Stomach (tissue), 9 donors: ENCODE measurements around the gene DMRT1. TPM values are rescaled to one million over a fixed set of nuclear protein-coding genes. Genes with fewer than 3 reads are reported as not detected.
A peak's percentile ranks its signal among the peaks of the same experiment; 100 is the strongest.

ENCODE experiments used
- DNase-seq, 2 donors: peaks; one replicate each; pipeline versions ENCODE4 v3.0.0 to v3.0.0-alpha.2; 2013 to 2019
- H3K27ac ChIP-seq, 5 donors: fragments of 200-600 bp in 4 of 5; sonication (generic) in 4 of 5; one replicate each; pipeline ENCODE4 v1.5.1; 2013 to 2019; ENCODE audit warnings: mild to moderate bottlenecking in 1 of 5, moderate library complexity in 1 of 5
- H3K27me3 ChIP-seq, 3 donors: fragments of 200-600 bp; sonication (generic); one replicate each; pipeline ENCODE4 v1.5.1; 2017 to 2019; ENCODE audit warnings: mixed run types in 1 of 3
- H3K36me3 ChIP-seq, 4 donors: fragments of 200-600 bp; sonication (generic); 1 replicate in 3 of 4; 2 replicates in 1 of 4; pipeline ENCODE4 v1.5.1; 2016 to 2019
- H3K4me1 ChIP-seq, 4 donors: fragments of 200-600 bp; sonication (generic); one replicate each; pipeline ENCODE4 v1.5.1; 2016 to 2019
- H3K4me3 ChIP-seq, 4 donors: fragments of 200-600 bp; sonication (generic) in 3 of 4; one replicate each; pipeline ENCODE4 v1.5.1; 2016 to 2019; ENCODE audit warnings: mild to moderate bottlenecking in 1 of 4
- H3K9me3 ChIP-seq, 4 donors: fragments of 200-600 bp; sonication (generic); one replicate each; pipeline ENCODE4 v1.5.1; 2016 to 2019
- EP300 ChIP-seq: sonication (generic); formaldehyde crosslinking; IDR thresholded peaks from one replicate; pipeline ENCODE4 v1.6.1; 2017; ENCODE audit warnings: antibody characterized with exemption
- POLR2A ChIP-seq, 4 donors: fragments of 450-650 bp; IDR thresholded peaks; one replicate each; pipeline ENCODE4 v1.6.1; 2016; ENCODE audit warnings: antibody characterized with exemption in 4 of 4, control low read depth in 2 of 4, mild to moderate bottlenecking in 1 of 4, moderate library complexity in 1 of 4
- POLR2AphosphoS5 ChIP-seq, 3 donors: sonication (generic); formaldehyde crosslinking; IDR thresholded peaks; one replicate each; pipeline ENCODE4 v1.6.1; 2016; ENCODE audit warnings: antibody characterized with exemption in 3 of 3
- WGBS, 5 donors: extraction: QIAGEN DNeasy Blood & Tissue Kit in 3 of 5; methylation state at CpG; one replicate each; pipeline versions ENCODE4 v1.1.5 to v1.1.7; 2013 to 2018; 5-methylcytosine and 5-hydroxymethylcytosine counted together
- intact Hi-C: fragments of 100-400 bp; cut with DNase I; formaldehyde crosslinking; loops from one replicate; pipeline ENCODE4 v1.15.1; 2023; ENCODE audit warnings: low total_unique reads
- polyA plus RNA-seq, 3 donors: library from polyadenylated mRNA; stranded (reverse); fragments of 200-250 nt; gene quantifications; one replicate each; pipeline ENCODE4 v1.2.3, GENCODE V29; 2013
- total RNA-seq, 5 donors: library from RNA; depleted of rRNA; stranded (reverse); fragments of >200 nt; gene quantifications; one replicate each; pipeline versions ENCODE4 v1.1.0 to v1.2.3, GENCODE V29; 2014 to 2016
- TF ChIP-seq, protein P1 (sequence below), 7 experiments: fragments of 450-650 bp in 4 of 7; fragments of 200-600 bp in 3 of 7; sonication (generic) in 3 of 7; IDR thresholded peaks; one replicate each; pipeline ENCODE4 v1.5.1; 2016 to 2019; ENCODE audit warnings: antibody characterized with exemption in 7 of 7, control low read depth in 2 of 7, mild to moderate bottlenecking in 1 of 7
- donor health status: healthy with polysubstance abuse.
- donor health status: Bipolar disorder and iron deficiency.
- donor health status: healthy.

The DMRT1 gene
- total and polyA plus RNA-seq, 8 donors = not detected

DNA sequence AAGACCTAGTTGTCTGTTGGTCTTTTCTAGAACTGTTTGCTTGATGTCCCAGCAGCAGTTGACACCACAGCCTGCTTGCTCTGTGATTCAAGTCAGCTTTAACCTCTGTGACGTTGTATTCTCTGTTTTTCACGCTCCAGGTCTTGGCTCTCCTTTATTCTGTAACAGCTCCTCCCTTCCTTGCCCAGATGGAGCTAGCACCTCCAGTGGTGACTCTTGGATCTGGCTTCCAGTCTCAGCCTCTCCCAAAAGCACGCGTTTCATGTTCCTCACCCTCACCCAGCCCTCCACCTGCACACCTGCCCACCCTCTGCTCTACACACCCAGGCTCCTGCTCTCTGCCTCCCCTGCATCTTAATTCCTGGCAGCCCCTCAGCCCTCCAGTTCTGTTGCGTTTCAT, 50.6 kb downstream of the DMRT1 start:
- Histone ChIP-seq H3K4me3 (no peak overlapping the region), H3K4me1 (peaks cover 0 to 7% (median 6%) of the 10 kb centered on the region in 4 donors), H3K27me3 (peaks cover 0 to 15% (median 0%) of the 10 kb centered on the region in 3 donors), H3K9me3 (no peaks in the 10 kb centered on the region), H3K36me3 (no peaks in the 10 kb centered on the region), H3K27ac (no peak overlapping the region)
- DNase-seq = no peak
- intact Hi-C loops = no loop called here
- TF ChIP-seq POLR2AphosphoS5 (IDR thresholded peaks at IDR 0.05) = no peak
- TF ChIP-seq, protein P1, sequence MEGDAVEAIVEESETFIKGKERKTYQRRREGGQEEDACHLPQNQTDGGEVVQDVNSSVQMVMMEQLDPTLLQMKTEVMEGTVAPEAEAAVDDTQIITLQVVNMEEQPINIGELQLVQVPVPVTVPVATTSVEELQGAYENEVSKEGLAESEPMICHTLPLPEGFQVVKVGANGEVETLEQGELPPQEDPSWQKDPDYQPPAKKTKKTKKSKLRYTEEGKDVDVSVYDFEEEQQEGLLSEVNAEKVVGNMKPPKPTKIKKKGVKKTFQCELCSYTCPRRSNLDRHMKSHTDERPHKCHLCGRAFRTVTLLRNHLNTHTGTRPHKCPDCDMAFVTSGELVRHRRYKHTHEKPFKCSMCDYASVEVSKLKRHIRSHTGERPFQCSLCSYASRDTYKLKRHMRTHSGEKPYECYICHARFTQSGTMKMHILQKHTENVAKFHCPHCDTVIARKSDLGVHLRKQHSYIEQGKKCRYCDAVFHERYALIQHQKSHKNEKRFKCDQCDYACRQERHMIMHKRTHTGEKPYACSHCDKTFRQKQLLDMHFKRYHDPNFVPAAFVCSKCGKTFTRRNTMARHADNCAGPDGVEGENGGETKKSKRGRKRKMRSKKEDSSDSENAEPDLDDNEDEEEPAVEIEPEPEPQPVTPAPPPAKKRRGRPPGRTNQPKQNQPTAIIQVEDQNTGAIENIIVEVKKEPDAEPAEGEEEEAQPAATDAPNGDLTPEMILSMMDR (IDR thresholded peaks at IDR 0.05) = no peak
- no peak for TF ChIP-seq POLR2A (IDR thresholded peaks at IDR 0.05)
- no peak for TF ChIP-seq EP300
- WGBS, 5 donors = 69 to 77% (median 75%) methylated on average over 5 of the region's 5 CpGs

DNA sequence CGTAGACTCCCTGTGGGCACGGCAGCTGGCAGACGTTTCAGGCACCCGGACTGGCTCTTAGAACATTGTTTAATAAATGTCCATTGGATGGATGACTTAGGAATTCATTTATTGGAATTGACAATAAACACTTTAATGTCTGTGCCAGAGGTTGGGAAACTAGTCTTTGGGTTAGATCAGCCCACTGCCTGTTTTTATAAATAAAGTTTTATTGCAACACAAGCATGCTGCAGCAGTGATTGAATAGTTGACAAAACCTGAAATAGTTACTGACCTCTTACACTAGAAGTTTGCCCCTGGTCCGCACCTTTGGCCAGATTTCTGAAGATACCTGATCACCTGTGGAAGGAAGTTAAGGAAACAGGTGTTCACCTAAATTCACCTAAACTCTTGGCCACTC, 51.6 kb downstream of the DMRT1 start:
- no peak for DNase-seq
- peaks cover 0 to 7% (median 6%) of the 10 kb centered on the region in 4 donors for H3K4me1 ChIP-seq
- no peak overlapping the region for H3K4me3 ChIP-seq
- intact Hi-C loops = no loop called here
- 78 to 87% (median 82%) methylated on average over 5 of the region's 5 CpGs for WGBS, 5 donors
- H3K36me3 ChIP-seq = no peaks in the 10 kb centered on the region
- TF ChIP-seq EP300 (no peak), POLR2A (IDR thresholded peaks at IDR 0.05) (no peak), POLR2AphosphoS5 (IDR thresholded peaks at IDR 0.05) (no peak)
- TF ChIP-seq, protein P1 (IDR thresholded peaks at IDR 0.05) = no peak
- no peak overlapping the region for H3K27ac ChIP-seq
- H3K9me3 ChIP-seq = no peaks in the 10 kb centered on the region
- peaks cover 0 to 10% (median 0%) of the 10 kb centered on the region in 3 donors for H3K27me3 ChIP-seq

DNA sequence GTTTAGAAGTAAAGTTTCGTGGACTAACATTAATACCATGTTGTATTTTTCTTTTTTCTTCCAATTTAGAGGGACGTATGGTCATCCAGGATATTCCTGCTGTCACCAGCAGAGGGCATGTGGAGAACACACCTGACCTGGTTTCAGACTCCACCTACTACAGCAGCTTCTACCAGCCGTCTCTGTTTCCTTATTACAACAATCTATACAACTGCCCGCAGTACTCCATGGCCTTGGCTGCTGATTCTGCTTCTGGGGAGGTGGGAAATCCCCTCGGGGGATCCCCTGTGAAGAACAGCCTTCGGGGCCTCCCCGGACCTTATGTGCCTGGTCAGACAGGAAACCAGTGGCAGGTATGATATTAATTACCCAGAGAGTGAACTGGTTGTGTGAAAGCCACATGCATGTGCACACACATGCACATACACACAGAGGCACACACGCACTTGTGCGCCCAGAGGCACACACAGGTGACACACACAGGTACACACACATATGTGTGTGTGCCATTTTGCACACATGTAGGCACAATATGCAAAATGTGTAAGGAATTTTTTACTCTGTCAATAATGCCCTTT, 52.4 kb downstream of the DMRT1 start:
- intact Hi-C loops = no loop called here
- peak; percentile 54 to 85 for DNase-seq
- H3K4me3 ChIP-seq = no peak overlapping the region
- WGBS, 5 donors = 9 to 19% (median 12%) methylated on average over 9 of the region's 9 CpGs
- H3K4me1 ChIP-seq = peaks cover 0 to 7% (median 6%) of the 10 kb centered on the region in 4 donors
- no peaks in the 10 kb centered on the region for H3K9me3 ChIP-seq
- no peak overlapping the region for H3K27ac ChIP-seq
- peaks cover 0 to 10% (median 0%) of the 10 kb centered on the region in 3 donors for H3K27me3 ChIP-seq
- no peaks in the 10 kb centered on the region for H3K36me3 ChIP-seq
- TF ChIP-seq EP300 (no peak), POLR2AphosphoS5 (IDR thresholded peaks at IDR 0.05) (peak in 1 of 3 donors; percentile 36)
- TF ChIP-seq, protein P1 (IDR thresholded peaks at IDR 0.05) = peak in 5 of 7 experiments; percentile 49 to 89 (median 82)

DNA sequence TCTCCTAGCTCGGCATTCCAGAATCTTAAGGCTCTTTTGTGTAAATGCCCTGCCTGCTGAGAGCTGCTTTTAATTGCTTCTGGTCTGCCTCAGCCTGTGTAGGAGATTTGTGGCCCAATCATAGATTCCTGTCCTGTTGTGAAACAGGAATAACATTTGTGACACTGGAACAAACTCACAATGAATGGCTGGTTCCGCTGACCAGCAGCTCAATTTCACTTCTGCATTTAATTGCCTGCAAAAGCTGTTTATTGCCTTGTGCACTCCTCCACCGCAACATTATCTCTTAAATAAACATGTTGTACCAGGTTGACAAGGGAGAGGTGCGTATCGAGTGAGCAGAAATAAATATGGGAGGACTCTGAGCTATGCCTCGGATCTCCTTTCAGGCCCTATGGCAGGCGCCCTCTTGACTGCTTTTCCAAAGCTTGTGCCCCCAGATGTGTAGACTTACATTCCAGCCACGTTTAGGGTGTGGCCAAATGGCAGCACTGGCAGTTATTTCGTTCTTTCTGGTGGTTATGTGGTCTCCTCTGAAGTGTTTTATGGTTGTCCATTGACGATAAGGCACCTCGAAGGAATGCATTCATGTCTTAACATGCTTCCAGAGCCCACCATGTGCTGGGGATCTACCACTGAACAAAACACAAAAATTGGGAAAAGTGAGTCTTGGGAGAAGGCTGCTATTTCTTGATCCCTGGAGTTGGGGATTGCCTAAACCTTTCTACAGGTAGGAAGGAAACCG, 58.1 kb downstream of the DMRT1 start:
- TF ChIP-seq, protein P1 (IDR thresholded peaks at IDR 0.05) = no peak
- TF ChIP-seq EP300 (no peak), POLR2A (IDR thresholded peaks at IDR 0.05) (no peak), POLR2AphosphoS5 (IDR thresholded peaks at IDR 0.05) (no peak)
- Histone ChIP-seq H3K27ac (no peak overlapping the region), H3K4me3 (no peak overlapping the region), H3K9me3 (no peaks in the 10 kb centered on the region), H3K36me3 (no peaks in the 10 kb centered on the region), H3K4me1 (no peaks in the 10 kb centered on the region), H3K27me3 (peaks cover 0 to 43% (median 7%) of the 10 kb centered on the region in 3 donors)
- intact Hi-C loops = no loop called here
- DNase-seq = peak in 1 of 2 donors; percentile 14
- WGBS, 5 donors = 23 to 35% (median 31%) methylated on average over 12 of the region's 12 CpGs
